HEK293 (cell line): ENCODE measurements around the gene TEP1.

ENCODE experiments used
- CTCF ChIA-PET: fragments of 350-600 bp; formaldehyde crosslinking; extraction: SDS; loops from one replicate; lab custom pipeline; 2021; ENCODE audit warnings: antibody characterized with exemption; lab: Yijun Ruan, JAX
- POLR2A ChIA-PET: fragments of 300-600 bp; formaldehyde crosslinking; extraction: SDS; loops from one replicate; lab custom pipeline; 2020; ENCODE audit warnings: antibody characterized with exemption, inconsistent platforms; lab: Yijun Ruan, JAX
- H3K27ac ChIP-seq: fragments of 200-500 bp; sonication (Bioruptor generic); 2 replicates; pipeline ENCODE4 v1.5.1; 2014; ENCODE audit warnings: low read depth, low read length, control low read depth, inconsistent platforms; ENCODE audit errors: extremely low read depth
- H3K36me3 ChIP-seq, 2 experiments: fragments of 200-500 bp in 1 of 2; sonication (Bioruptor generic) in 1 of 2; 1 replicate in 1 of 2; 2 replicates in 1 of 2; pipeline ENCODE4 v1.5.1; 2014 to 2017; ENCODE audit warnings: inconsistent platforms in 2 of 2, low read length in 2 of 2; ENCODE audit not compliant: control insufficient read depth in 2 of 2, insufficient read depth in 1 of 2
- H3K4me1 ChIP-seq: fragments of 200-500 bp; sonication (Bioruptor generic); 2 replicates; pipeline ENCODE4 v1.5.1; 2014; ENCODE audit warnings: mild to moderate bottlenecking, low read length, inconsistent platforms; ENCODE audit not compliant: control insufficient read depth, insufficient read depth
- H3K4me3 ChIP-seq: 2 replicates; pipeline ENCODE4 v1.5.1; 2011; ENCODE audit warnings: low read depth, mild to moderate bottlenecking, control low read depth, low read length, moderate library complexity
- H3K9me3 ChIP-seq: fragments of 200-500 bp; sonication (Bioruptor generic); 2 replicates; pipeline ENCODE4 v1.5.1; 2014; ENCODE audit warnings: low read depth, low read length, inconsistent platforms; ENCODE audit not compliant: control insufficient read depth, insufficient read depth
- ATF2 ChIP-seq: fragments of 450-650 bp; formaldehyde crosslinking; IDR thresholded peaks from 2 replicates; pipeline ENCODE4 v1.5.1; 2016; ENCODE audit warnings: missing biosample characterization, missing genetic modification characterization, low read depth
- GLI4 ChIP-seq: fragments of 450-650 bp; formaldehyde crosslinking; IDR thresholded peaks from 2 replicates; pipeline ENCODE4 v1.5.1; 2016; ENCODE audit warnings: missing biosample characterization, missing genetic modification characterization
- HOXC10 ChIP-seq: sonication (generic); formaldehyde crosslinking; IDR thresholded peaks from 2 replicates; pipeline ENCODE4 v1.8.1; 2023; ENCODE audit warnings: mild to moderate bottlenecking, missing genetic modification reagents
- KLF10 ChIP-seq: fragments of 450-650 bp; IDR thresholded peaks from 2 replicates; pipeline ENCODE4 v1.5.1; 2018; ENCODE audit warnings: missing biosample characterization, mild to moderate bottlenecking, missing genetic modification characterization
- RBAK ChIP-seq: fragments of 450-650 bp; formaldehyde crosslinking; IDR thresholded peaks from 2 replicates; pipeline ENCODE4 v1.5.1; 2016; ENCODE audit warnings: missing biosample characterization, missing genetic modification characterization
- REPIN1 ChIP-seq: fragments of 450-650 bp; formaldehyde crosslinking; IDR thresholded peaks from 2 replicates; pipeline ENCODE4 v1.5.1; 2017; ENCODE audit warnings: missing biosample characterization, missing genetic modification characterization, low read depth
- SETDB1 ChIP-seq: IDR thresholded peaks from one replicate; pipeline ENCODE4 v1.6.1; 2017; ENCODE audit warnings: mild to moderate bottlenecking, low read length, moderate library complexity, mixed read lengths; ENCODE audit not compliant: insufficient read length
- ZBTB49 ChIP-seq: fragments of 450-650 bp; formaldehyde crosslinking; IDR thresholded peaks from 2 replicates; pipeline ENCODE4 v1.5.1; 2016; ENCODE audit warnings: missing biosample characterization, missing genetic modification characterization, low read depth
- ZNF155 ChIP-seq: fragments of 450-650 bp; formaldehyde crosslinking; IDR thresholded peaks from 2 replicates; pipeline ENCODE4 v1.5.1; 2016; ENCODE audit warnings: missing biosample characterization, missing genetic modification characterization
- ZNF169 ChIP-seq: fragments of 450-650 bp; formaldehyde crosslinking; IDR thresholded peaks from 2 replicates; pipeline ENCODE4 v1.5.1; 2016; ENCODE audit warnings: missing biosample characterization, missing genetic modification characterization
- ZNF184 ChIP-seq: fragments of 450-650 bp; IDR thresholded peaks from 2 replicates; pipeline ENCODE4 v1.5.1; 2018; ENCODE audit warnings: missing biosample characterization, mild to moderate bottlenecking, missing genetic modification characterization
- ZNF398 ChIP-seq: fragments of 450-650 bp; formaldehyde crosslinking; IDR thresholded peaks from 2 replicates; pipeline ENCODE4 v1.5.1; 2017; ENCODE audit warnings: missing biosample characterization, missing genetic modification characterization
- ZNF433 ChIP-seq: fragments of 450-650 bp; formaldehyde crosslinking; IDR thresholded peaks from 2 replicates; pipeline ENCODE4 v1.5.1; 2016; ENCODE audit warnings: missing biosample characterization, missing genetic modification characterization, low read depth
- ZNF571 ChIP-seq: fragments of 450-650 bp; formaldehyde crosslinking; IDR thresholded peaks from 2 replicates; pipeline ENCODE4 v1.5.0; 2017; ENCODE audit warnings: missing biosample characterization, missing genetic modification characterization
- ZNF596 ChIP-seq: fragments of 450-650 bp; IDR thresholded peaks from 2 replicates; pipeline ENCODE4 v1.5.0; 2018; ENCODE audit warnings: missing biosample characterization, mild to moderate bottlenecking, missing genetic modification characterization, moderate library complexity
- ZNF610 ChIP-seq: fragments of 450-650 bp; formaldehyde crosslinking; IDR thresholded peaks from 2 replicates; pipeline ENCODE4 v1.5.1; 2016; ENCODE audit warnings: missing biosample characterization, missing genetic modification characterization, borderline replicate concordance
- ZNF677 ChIP-seq: fragments of 450-650 bp; IDR thresholded peaks from 2 replicates; pipeline ENCODE4 v1.5.0; 2018; ENCODE audit warnings: missing biosample characterization, mild to moderate bottlenecking, missing genetic modification characterization, moderate library complexity
- ZNF701 ChIP-seq: fragments of 450-650 bp; formaldehyde crosslinking; IDR thresholded peaks from 2 replicates; pipeline ENCODE4 v1.5.1; 2016; ENCODE audit warnings: missing biosample characterization, missing genetic modification characterization
- ZNF792 ChIP-seq: fragments of 450-650 bp; formaldehyde crosslinking; IDR thresholded peaks from 2 replicates; pipeline ENCODE4 v1.5.1; 2016; ENCODE audit warnings: missing biosample characterization, missing genetic modification characterization
- ZSCAN16 ChIP-seq: fragments of 450-650 bp; formaldehyde crosslinking; IDR thresholded peaks from 2 replicates; pipeline ENCODE4 v1.5.1; 2016; ENCODE audit warnings: missing biosample characterization, missing genetic modification characterization

Gene TEP1

GRCh38 chr14:20332788-20333493, 80.4 kb downstream of the TEP1 start, which contains the start of gene CCNB1IP1 (continued):
- TF ChIP-seq GLI4 (tag by site-specific recombination) (no peak), ZNF701 (tag by site-specific recombination) (no peak), ATF2 (tag by site-specific recombination) (peak; percentile 99), ZNF677 (no peak), REPIN1 (tag by site-specific recombination) (0 out of 2 replicates have a peak, but pooled peaks have one; percentile 66), KLF10 (tag by site-specific recombination) (no peak; the same call in 1 of the 2 replicates), ZNF155 (no peak)
- TF ChIP-seq, all 188 proteins: peak for 33

GRCh38 chr14:20332431-20332787, 80.9 kb downstream of the TEP1 start:
- H3K27ac ChIP-seq = peak overlapping the region; percentile 76
- POLR2A ChIA-PET = interaction anchor here (0.8 to 3.7 kb wide), 4 partner anchors 10 to 130 kb away, joined by 3 to 57 read pairs (median 4); partner anchors contain the start of genes APEX1, OSGEP, PARP2 and PIP4P1
- H3K9me3 ChIP-seq = no peaks in the 10 kb centered on the region
- H3K36me3 ChIP-seq = peaks cover 0 to 21% of the 10 kb centered on the region in 2 experiments; a peak in 2 of 3 replicates
- H3K4me1 ChIP-seq = peaks cover 9% of the 10 kb centered on the region
- CTCF ChIA-PET = interaction anchor here (0.5 to 1.4 kb wide), 2 partner anchors 9 to 19 kb away, joined by 3 to 5 read pairs; no protein-coding TSS in a partner anchor
- TF ChIP-seq ZNF596 (tag by site-specific recombination) = no peak
- no peak for TF ChIP-seq ZNF610 (tag by site-specific recombination)
- no peak for TF ChIP-seq SETDB1
- TF ChIP-seq ZNF169 (tag by site-specific recombination) = no peak
- no peak for TF ChIP-seq ZNF433 (tag by site-specific recombination)
- TF ChIP-seq ZBTB49 (tag by site-specific recombination) = no peak
- TF ChIP-seq HOXC10 (CRISPR knock-in tag) = no peak
- TF ChIP-seq ZNF792 (tag by site-specific recombination) = no peak
- no peak for TF ChIP-seq ZNF398 (tag by site-specific recombination)
- TF ChIP-seq ZNF571 (tag by site-specific recombination) = no peak
- TF ChIP-seq ZNF184 (tag by site-specific recombination) = no peak
- TF ChIP-seq ZSCAN16 (tag by site-specific recombination) = no peak
- TF ChIP-seq RBAK (tag by site-specific recombination) = no peak
- peak overlapping the region; percentile 58 for H3K4me3 ChIP-seq
